ENCODE data around the gene BMERB1.

Gene BMERB1

DNA sequence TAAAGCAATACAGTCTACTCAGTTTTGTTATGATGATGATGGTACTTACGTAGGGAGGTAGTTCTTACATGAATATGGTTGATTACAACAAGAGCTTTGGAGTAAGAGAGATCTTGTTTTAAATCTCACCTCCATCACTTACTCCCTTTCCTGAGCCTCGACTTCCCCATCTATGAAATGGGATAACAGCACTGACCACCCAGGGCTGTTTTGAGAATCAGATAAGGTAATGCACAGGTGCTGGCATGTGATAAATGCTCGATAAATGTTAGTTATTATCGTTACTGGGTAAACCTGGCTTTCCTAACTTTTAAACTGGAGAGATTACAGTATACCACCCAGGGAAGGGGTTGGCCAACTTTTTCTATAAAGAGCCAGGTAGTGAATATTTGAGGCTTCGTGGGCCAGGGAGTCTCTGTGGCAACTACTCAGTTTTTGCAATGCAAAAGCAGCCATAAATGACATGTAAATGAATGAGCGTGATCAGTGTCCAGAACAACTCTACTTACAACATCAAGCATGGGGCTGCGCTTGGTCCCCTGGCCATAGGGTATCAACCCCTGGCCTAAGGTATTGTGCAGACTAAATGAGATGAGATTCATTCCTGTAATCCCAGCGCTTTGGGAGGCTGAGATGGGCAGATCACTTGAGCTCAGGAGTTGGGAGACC, 73.7 kb downstream of the BMERB1 start:
- TF ChIP-seq, protein P1, sequence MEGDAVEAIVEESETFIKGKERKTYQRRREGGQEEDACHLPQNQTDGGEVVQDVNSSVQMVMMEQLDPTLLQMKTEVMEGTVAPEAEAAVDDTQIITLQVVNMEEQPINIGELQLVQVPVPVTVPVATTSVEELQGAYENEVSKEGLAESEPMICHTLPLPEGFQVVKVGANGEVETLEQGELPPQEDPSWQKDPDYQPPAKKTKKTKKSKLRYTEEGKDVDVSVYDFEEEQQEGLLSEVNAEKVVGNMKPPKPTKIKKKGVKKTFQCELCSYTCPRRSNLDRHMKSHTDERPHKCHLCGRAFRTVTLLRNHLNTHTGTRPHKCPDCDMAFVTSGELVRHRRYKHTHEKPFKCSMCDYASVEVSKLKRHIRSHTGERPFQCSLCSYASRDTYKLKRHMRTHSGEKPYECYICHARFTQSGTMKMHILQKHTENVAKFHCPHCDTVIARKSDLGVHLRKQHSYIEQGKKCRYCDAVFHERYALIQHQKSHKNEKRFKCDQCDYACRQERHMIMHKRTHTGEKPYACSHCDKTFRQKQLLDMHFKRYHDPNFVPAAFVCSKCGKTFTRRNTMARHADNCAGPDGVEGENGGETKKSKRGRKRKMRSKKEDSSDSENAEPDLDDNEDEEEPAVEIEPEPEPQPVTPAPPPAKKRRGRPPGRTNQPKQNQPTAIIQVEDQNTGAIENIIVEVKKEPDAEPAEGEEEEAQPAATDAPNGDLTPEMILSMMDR (IDR thresholded peaks at IDR 0.05; ENCODE audit: insufficient read depth, low read depth, low read length, missing control alignments), result no peak
- DNase-seq (ENCODE audit: low read depth), result no peak
- no peak overlapping the region for H3K4me3 ChIP-seq (ENCODE audit: low read length)

- TF ChIP-seq, protein P1 (IDR thresholded peaks at IDR 0.05; ENCODE audit: insufficient read depth, low read depth, low read length, missing control alignments), result no peak
- DNase-seq (ENCODE audit: low read depth), result no peak
- no peak overlapping the region for H3K4me3 ChIP-seq (ENCODE audit: low read length)
These were observed 74.7 kb downstream of the BMERB1 start for GRCh38 chr16:15509051-15509592.

DNA sequence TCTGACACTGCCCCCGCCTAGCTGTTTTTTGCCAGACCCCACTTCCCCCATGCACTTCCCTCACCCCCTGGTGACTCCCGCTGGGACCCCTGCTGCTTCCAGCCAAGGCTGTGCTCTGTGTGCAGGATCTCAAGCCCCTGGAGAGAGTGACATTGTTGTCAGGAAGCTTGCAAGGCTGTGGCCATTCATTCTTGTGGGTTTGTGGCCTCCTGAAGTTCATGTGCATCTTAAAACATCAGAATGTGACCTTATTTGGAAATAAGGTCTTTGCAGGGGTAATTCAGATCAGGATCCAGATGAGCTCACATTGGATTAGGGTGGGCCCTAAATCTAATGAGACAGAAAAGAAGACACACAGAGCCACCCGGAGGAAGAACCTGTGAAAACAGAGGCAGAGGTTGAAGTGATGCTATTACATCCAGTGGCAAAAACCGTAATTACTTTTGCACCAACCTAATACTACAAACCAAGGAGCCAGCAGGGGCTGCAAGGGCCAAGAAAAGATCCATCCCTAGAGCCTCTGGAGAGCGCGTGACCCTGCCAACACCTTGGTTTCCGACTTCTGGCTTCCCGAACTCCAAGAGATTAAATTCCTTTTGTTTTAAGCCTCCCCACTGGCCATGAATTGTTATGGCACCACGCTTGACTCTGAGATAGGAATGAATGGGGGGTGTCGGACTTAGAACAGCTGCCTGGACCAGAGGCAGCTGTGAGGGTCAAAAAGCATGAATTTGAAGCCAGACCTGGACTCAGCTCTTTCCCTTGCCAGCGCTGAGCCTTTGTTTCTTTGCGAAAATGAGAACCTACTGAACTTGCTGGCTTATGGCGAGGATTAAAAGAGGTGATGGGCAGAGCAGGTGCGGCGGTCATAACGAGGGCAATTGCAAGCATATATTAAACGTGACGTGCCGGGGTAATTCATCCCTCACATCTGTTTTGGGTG, 75.5 kb downstream of the BMERB1 start:
- DNase-seq (ENCODE audit: low read depth), result no peak
- TF ChIP-seq, protein P1 (IDR thresholded peaks at IDR 0.05; ENCODE audit: insufficient read depth, low read depth, low read length, missing control alignments), result no peak

DNA sequence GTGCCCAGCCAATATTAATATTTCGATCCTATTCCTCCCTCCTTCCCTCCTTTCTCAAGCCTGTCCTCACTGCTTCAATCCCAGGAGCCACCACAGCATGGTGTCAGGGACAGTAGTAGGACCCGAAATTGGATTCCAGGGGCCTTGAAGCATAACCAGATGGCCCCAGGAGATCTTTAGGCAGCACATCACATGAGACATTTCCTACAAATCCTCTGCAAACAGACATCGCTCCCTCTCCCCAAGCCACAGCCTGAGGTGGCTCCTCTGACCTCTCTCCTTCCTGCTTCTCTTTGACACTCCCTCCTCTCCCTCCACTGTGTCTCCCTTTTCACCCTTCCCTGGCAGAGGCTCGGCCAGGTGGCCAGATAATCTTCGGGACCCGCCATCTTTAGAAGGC, 76.6 kb downstream of the BMERB1 start:
- DNase-seq (ENCODE audit: low read depth), result no peak
- TF ChIP-seq, protein P1 (IDR thresholded peaks at IDR 0.05; ENCODE audit: insufficient read depth, low read depth, low read length, missing control alignments), result no peak
- no peak overlapping the region for H3K4me3 ChIP-seq (ENCODE audit: low read length)

More for the DNA sequence above, 75.5 kb downstream of the BMERB1 start:
- no peak overlapping the region for H3K4me3 ChIP-seq (ENCODE audit: low read length)

DNA sequence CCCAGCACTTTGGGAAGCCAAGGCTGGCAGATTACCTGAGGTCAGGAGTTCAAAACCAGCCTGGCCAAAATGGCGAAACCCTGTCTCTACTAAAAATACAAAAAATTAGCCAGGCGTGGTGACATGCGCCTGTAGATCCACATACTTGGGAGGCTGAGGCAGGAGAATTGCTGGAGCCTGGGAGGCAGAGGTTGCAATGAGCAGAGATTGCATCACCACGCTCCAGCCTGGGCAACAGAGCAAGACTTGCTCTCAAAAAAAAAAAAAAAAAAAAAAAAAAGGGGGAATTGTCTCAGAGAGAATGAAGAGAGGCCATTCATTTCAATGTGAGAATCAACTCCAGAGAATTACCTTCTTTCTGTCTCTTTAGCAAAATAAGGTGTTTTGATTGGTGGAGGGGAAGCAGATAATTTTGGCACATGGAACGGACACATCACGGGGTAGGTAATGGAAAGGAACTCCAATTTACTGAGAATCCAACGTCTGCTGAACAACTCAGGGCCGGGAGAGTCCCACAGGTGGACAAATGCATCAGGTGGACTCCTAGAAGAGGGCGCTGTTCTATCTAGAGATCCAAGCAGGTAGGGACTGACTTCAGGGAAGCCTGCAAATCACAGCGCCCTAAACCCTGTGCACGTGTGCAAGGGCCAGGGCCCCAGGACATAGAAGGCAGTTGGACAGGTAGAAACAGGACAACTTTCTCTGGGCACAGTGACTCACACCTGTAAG, 77.5 kb downstream of the BMERB1 start:
- H3K4me3 ChIP-seq (ENCODE audit: low read length), result no peak overlapping the region
- TF ChIP-seq, protein P1 (IDR thresholded peaks at IDR 0.05; ENCODE audit: insufficient read depth, low read depth, low read length, missing control alignments), result no peak
- DNase-seq (ENCODE audit: low read depth), result no peak

- DNase-seq (ENCODE audit: low read depth), result no peak
- TF ChIP-seq, protein P1 (IDR thresholded peaks at IDR 0.05; ENCODE audit: insufficient read depth, low read depth, low read length, missing control alignments), result no peak
- no peak overlapping the region for H3K4me3 ChIP-seq (ENCODE audit: low read length)
These were observed 78.8 kb downstream of the BMERB1 start for GRCh38 chr16:15513156-15513555.
